Stomach (tissue), 4 donors: Measurements from ENCODE around the gene DBF4.
"Not testable (repeated sequence)": the region's sequence is repeated elsewhere in the genome, so short reads cannot be mapped to it uniquely, and the experiment has no call there.

ENCODE experiments used
- EP300 ChIP-seq: sonication (generic); formaldehyde crosslinking; IDR thresholded peaks from one replicate; pipeline ENCODE4 v1.6.1; 2017; ENCODE audit warnings: antibody characterized with exemption
- POLR2A ChIP-seq, 4 donors: fragments of 450-650 bp; IDR thresholded peaks; one replicate each; pipeline ENCODE4 v1.6.1; 2016; ENCODE audit warnings: antibody characterized with exemption in 4 of 4, control low read depth in 2 of 4, mild to moderate bottlenecking in 1 of 4, moderate library complexity in 1 of 4
- POLR2AphosphoS5 ChIP-seq, 3 donors: sonication (generic); formaldehyde crosslinking; IDR thresholded peaks; one replicate each; pipeline ENCODE4 v1.6.1; 2016; ENCODE audit warnings: antibody characterized with exemption in 3 of 3
- TF ChIP-seq, protein P1 (sequence below), 7 experiments: fragments of 450-650 bp in 4 of 7; fragments of 200-600 bp in 3 of 7; sonication (generic) in 3 of 7; IDR thresholded peaks; one replicate each; pipeline ENCODE4 v1.5.1; 2016 to 2019; ENCODE audit warnings: antibody characterized with exemption in 7 of 7, control low read depth in 2 of 7, mild to moderate bottlenecking in 1 of 7

DNA sequence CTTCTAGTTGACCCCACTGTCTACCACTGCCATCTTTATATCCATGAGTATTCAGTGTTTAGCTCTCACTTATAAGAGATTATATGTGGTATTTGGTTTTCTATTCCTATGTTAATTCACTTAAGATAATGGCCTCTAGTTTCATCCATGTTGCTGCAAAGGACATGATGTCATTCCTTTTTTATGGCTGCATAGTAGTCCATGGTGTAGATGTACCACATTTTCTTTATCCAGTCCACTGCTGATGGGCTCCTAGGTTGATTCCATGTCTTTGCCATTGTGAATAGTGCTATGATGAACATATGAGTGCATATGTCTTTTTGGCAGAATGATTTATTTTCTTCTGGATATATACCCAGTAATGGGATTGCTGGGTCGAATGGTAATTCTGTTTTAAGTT is 47.9 kb upstream of the DBF4 start:
- TF ChIP-seq, protein P1, sequence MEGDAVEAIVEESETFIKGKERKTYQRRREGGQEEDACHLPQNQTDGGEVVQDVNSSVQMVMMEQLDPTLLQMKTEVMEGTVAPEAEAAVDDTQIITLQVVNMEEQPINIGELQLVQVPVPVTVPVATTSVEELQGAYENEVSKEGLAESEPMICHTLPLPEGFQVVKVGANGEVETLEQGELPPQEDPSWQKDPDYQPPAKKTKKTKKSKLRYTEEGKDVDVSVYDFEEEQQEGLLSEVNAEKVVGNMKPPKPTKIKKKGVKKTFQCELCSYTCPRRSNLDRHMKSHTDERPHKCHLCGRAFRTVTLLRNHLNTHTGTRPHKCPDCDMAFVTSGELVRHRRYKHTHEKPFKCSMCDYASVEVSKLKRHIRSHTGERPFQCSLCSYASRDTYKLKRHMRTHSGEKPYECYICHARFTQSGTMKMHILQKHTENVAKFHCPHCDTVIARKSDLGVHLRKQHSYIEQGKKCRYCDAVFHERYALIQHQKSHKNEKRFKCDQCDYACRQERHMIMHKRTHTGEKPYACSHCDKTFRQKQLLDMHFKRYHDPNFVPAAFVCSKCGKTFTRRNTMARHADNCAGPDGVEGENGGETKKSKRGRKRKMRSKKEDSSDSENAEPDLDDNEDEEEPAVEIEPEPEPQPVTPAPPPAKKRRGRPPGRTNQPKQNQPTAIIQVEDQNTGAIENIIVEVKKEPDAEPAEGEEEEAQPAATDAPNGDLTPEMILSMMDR (IDR thresholded peaks at IDR 0.05), result not testable (repeated sequence)
- TF ChIP-seq EP300; POLR2AphosphoS5 (IDR thresholded peaks at IDR 0.05); POLR2A (IDR thresholded peaks at IDR 0.05): not testable (repeated sequence)
